A549 (cell line): Measurements from ENCODE around the gene KRTAP3-3. TPM values are rescaled to one million over a fixed set of nuclear protein-coding genes. Genes with fewer than 3 reads are reported as not detected.
A peak's percentile ranks its signal among the peaks of the same experiment; 100 is the strongest.

Experiments
- ATAC-seq, 2 experiments: fragments of 200-7000 bp in 1 of 2; fragments of >200 bp in 1 of 2; cut with Nextera tagmentation in 1 of 2; cut with Tn5 transposase in 1 of 2; 3 replicates each; pipeline versions ENCODE4 v1.8.0 to v1.9.1; 2018 to 2020; ENCODE audit warnings: mild to moderate bottlenecking in 1 of 2, moderate library complexity in 1 of 2
- CTCF ChIA-PET: fragments of 300-600 bp; sonication (Branson Sonifier 250); formaldehyde crosslinking; extraction: SDS; loops from one replicate; lab custom pipeline; 2021; ENCODE audit warnings: antibody characterized with exemption, inconsistent platforms; lab: Yijun Ruan, JAX
- POLR2A ChIA-PET: fragments of 350-600 bp; formaldehyde crosslinking; extraction: SDS; loops from one replicate; lab custom pipeline; 2021; ENCODE audit warnings: antibody characterized with exemption, inconsistent platforms; lab: Yijun Ruan, JAX
- DNase-seq, 2 experiments: peaks; one replicate each; pipeline versions ENCODE4 v3.0.0 to v3.0.0-alpha.2; 2011 to 2016; ENCODE audit warnings: low read depth in 1 of 2, low spot score in 1 of 2
- FAIRE-seq: peaks from 2 replicates; lab custom pipeline; 2011; peaks lifted over from hg19 to GRCh38; lab: Jason Lieb, UNC
- H3K27ac ChIP-seq, 2 experiments: fragments of >200 bp; sonication (Bioruptor Twin); formaldehyde crosslinking; 3 replicates each; pipeline ENCODE4 v1.5.1; 2016 to 2017
- H3K4me1 ChIP-seq: fragments of >200 bp; sonication (Bioruptor Twin); formaldehyde crosslinking; 3 replicates; pipeline ENCODE4 v1.6.1; 2016
- H3K4me2 ChIP-seq: fragments of >200 bp; sonication (Bioruptor Twin); formaldehyde crosslinking; 3 replicates; pipeline ENCODE4 v1.6.1; 2016
- H3K4me3 ChIP-seq: fragments of >200 bp; sonication (Bioruptor Twin); formaldehyde crosslinking; 3 replicates; pipeline ENCODE4 v1.5.1; 2016
- H3K9me3 ChIP-seq: fragments of >200 bp; sonication (Bioruptor Twin); formaldehyde crosslinking; 3 replicates; pipeline ENCODE4 v1.6.1; 2016
- BHLHE40 ChIP-seq: IDR thresholded peaks from 2 replicates; pipeline ENCODE4 v1.6.1; 2012; ENCODE audit warnings: low read depth, low read length, inconsistent platforms
- CEBPB ChIP-seq, 2 experiments: fragments of >200 bp in 1 of 2; sonication (Bioruptor Twin) in 1 of 2; formaldehyde crosslinking in 1 of 2; IDR thresholded peaks; 2 replicates each; pipeline ENCODE4 v1.6.1; 2012 to 2016
- ESRRA ChIP-seq: fragments of 150-350 bp; IDR thresholded peaks from 2 replicates; pipeline ENCODE4 v1.6.1; 2014; ENCODE audit warnings: mild to moderate bottlenecking, low read length, borderline replicate concordance
- FOSB ChIP-seq: fragments of 250-450 bp; sonication (Bioruptor Pico); IDR thresholded peaks from 2 replicates; pipeline ENCODE4 v1.5.0; 2020; ENCODE audit warnings: mild to moderate bottlenecking, moderate library complexity
- GATA3 ChIP-seq: IDR thresholded peaks from 2 replicates; pipeline ENCODE4 v1.6.1; 2012; ENCODE audit warnings: borderline replicate concordance
- HDAC2 ChIP-seq: fragments of 200-600 bp; sonication (generic); IDR thresholded peaks from 2 replicates; pipeline ENCODE4 v1.6.1; 2016
- HOXA7 ChIP-seq: fragments of 250-450 bp; sonication (Bioruptor Pico); IDR thresholded peaks from 2 replicates; pipeline ENCODE4 v1.5.0; 2020; ENCODE audit warnings: mild to moderate bottlenecking, moderate library complexity
- KDM1A ChIP-seq: fragments of 200-600 bp; sonication (generic); IDR thresholded peaks from 2 replicates; pipeline ENCODE4 v1.6.1; 2016; ENCODE audit warnings: low read depth, mild to moderate bottlenecking
- MAFK ChIP-seq: fragments of 450-650 bp; IDR thresholded peaks from 2 replicates; pipeline ENCODE4 v1.6.1; 2014; ENCODE audit not compliant: partially characterized antibody
- MAZ ChIP-seq: fragments of 150-350 bp; IDR thresholded peaks from 2 replicates; pipeline ENCODE4 v1.6.1; 2014; ENCODE audit warnings: antibody characterized with exemption, low read depth, low read length, borderline replicate concordance
- MYC ChIP-seq: IDR thresholded peaks from 2 replicates; pipeline ENCODE4 v1.6.1; 2012; ENCODE audit warnings: mild to moderate bottlenecking, inconsistent platforms, low read length, improper control_type of control experiment, borderline replicate concordance
- NFE2L2 ChIP-seq: fragments of 150-350 bp; conservative IDR thresholded peaks from 2 replicates; pipeline ENCODE4 v1.6.1; 2014; ENCODE audit warnings: low read length
- NR3C1 ChIP-seq: fragments of >200 bp; sonication (Bioruptor Twin); formaldehyde crosslinking; IDR thresholded peaks from 3 replicates; pipeline ENCODE4 v1.6.1; 2017
- POLR2A ChIP-seq: IDR thresholded peaks from 2 replicates; pipeline ENCODE4 v1.6.1; 2012; ENCODE audit warnings: mild to moderate bottlenecking, low read length
- RARB ChIP-seq: fragments of 250-450 bp; sonication (Bioruptor Pico); IDR thresholded peaks from 2 replicates; pipeline ENCODE4 v1.8.0; 2021; ENCODE audit warnings: mild to moderate bottlenecking, moderate library complexity
- RCOR1 ChIP-seq: fragments of 150-350 bp; IDR thresholded peaks from 2 replicates; pipeline ENCODE4 v1.6.1; 2014; ENCODE audit warnings: antibody characterized with exemption, low read length, low read depth
- RNF2 ChIP-seq: fragments of 200-600 bp; sonication (generic); IDR thresholded peaks from 2 replicates; pipeline ENCODE4 v1.6.1; 2016; ENCODE audit warnings: low read depth, mild to moderate bottlenecking, antibody characterized with exemption, moderate library complexity, borderline replicate concordance
- SMC3 ChIP-seq: fragments of >200 bp; sonication (Bioruptor Twin); formaldehyde crosslinking; IDR thresholded peaks from 3 replicates; pipeline ENCODE4 v1.6.1; 2018; ENCODE audit warnings: inconsistent platforms
- TFCP2L1 ChIP-seq: fragments of 250-450 bp; sonication (Bioruptor Pico); IDR thresholded peaks from 2 replicates; pipeline ENCODE4 v1.5.0; 2021; ENCODE audit warnings: mild to moderate bottlenecking
- ZC3H11A ChIP-seq: fragments of 450-650 bp; IDR thresholded peaks from 2 replicates; pipeline ENCODE4 v1.6.1; 2014; ENCODE audit warnings: antibody characterized with exemption, mild to moderate bottlenecking
- ZFP36 ChIP-seq: fragments of 450-650 bp; IDR thresholded peaks from 2 replicates; pipeline ENCODE4 v1.6.1; 2014; ENCODE audit warnings: borderline replicate concordance; ENCODE audit not compliant: partially characterized antibody
- ZSCAN20 ChIP-seq: fragments of 250-450 bp; sonication (Bioruptor Pico); IDR thresholded peaks from 2 replicates; pipeline ENCODE4 v1.8.0; 2022; ENCODE audit warnings: mild to moderate bottlenecking, moderate library complexity
- WGBS: methylation state at CpG from one replicate; pipeline ENCODE4 v1.1.6; 2017; ENCODE audit errors: missing lambda C conversion rate; 5-methylcytosine and 5-hydroxymethylcytosine counted together
- polyA plus RNA-seq, 4 experiments: library from polyadenylated mRNA; depleted of rRNA in 3 of 4; stranded (reverse); fragments of >200 nt; fragmentation: RNase III in 1 of 4; extraction: RNeasy Plus Mini Kit Qiagen cat#74134 plus additional on column Dnase treatment in 1 of 4; gene quantifications; 2 replicates in 3 of 4; 3 replicates in 1 of 4; pipeline ENCODE4 v1.2.3, GENCODE V29; 2011 to 2017
- TF ChIP-seq, protein P1 (sequence below): fragments of >200 bp; sonication (Bioruptor Twin); formaldehyde crosslinking; IDR thresholded peaks from 2 replicates; pipeline ENCODE4 v1.6.1; 2016
- TF ChIP-seq, protein P2 (sequence below): IDR thresholded peaks from 2 replicates; pipeline ENCODE4 v1.6.1; 2012
- TF ChIP-seq, protein P3 (sequence below): fragments of 250-450 bp; sonication (Bioruptor Pico); IDR thresholded peaks from 2 replicates; pipeline ENCODE4 v1.5.0; 2021; ENCODE audit warnings: mild to moderate bottlenecking, moderate library complexity, borderline replicate concordance
- TF ChIP-seq, protein P4 (sequence below): fragments of 250-450 bp; sonication (Bioruptor Pico); IDR thresholded peaks from 2 replicates; pipeline ENCODE4 v1.5.0; 2020; ENCODE audit warnings: low read depth, mild to moderate bottlenecking, moderate library complexity

The KRTAP3-3 gene
- polyA plus RNA-seq, 2 of the 4 experiments (the other 2 are of a cell fraction) = not detected

- 72% methylated on average over 6 of the region's 6 CpGs for WGBS
- Histone ChIP-seq H3K4me1 (peaks cover 18% of the 10 kb centered on the region; the same call in 2 of the 3 replicates), H3K9me3 (no peaks in the 10 kb centered on the region), H3K27ac (no peak overlapping the region), H3K4me3 (no peak overlapping the region), H3K4me2 (no peak overlapping the region)
- ChIA-PET CTCF (no interaction called here), POLR2A (no interaction called here)
- DNase-seq = no peak
- no peak for ATAC-seq
- peak; percentile 51 for FAIRE-seq
- no peak for TF ChIP-seq MAFK
- no peak for TF ChIP-seq RCOR1
- TF ChIP-seq SMC3 = no peak
- no peak for TF ChIP-seq TFCP2L1
- no peak for TF ChIP-seq ZC3H11A
- no peak for TF ChIP-seq HOXA7 (CRISPR knock-in tag)
- TF ChIP-seq RARB = no peak
- no peak for TF ChIP-seq MAZ
- TF ChIP-seq, protein P1, sequence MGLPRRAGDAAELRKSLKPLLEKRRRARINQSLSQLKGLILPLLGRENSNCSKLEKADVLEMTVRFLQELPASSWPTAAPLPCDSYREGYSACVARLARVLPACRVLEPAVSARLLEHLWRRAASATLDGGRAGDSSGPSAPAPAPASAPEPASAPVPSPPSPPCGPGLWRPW = no peak
- TF ChIP-seq BHLHE40 = no peak
- TF ChIP-seq, protein P2, sequence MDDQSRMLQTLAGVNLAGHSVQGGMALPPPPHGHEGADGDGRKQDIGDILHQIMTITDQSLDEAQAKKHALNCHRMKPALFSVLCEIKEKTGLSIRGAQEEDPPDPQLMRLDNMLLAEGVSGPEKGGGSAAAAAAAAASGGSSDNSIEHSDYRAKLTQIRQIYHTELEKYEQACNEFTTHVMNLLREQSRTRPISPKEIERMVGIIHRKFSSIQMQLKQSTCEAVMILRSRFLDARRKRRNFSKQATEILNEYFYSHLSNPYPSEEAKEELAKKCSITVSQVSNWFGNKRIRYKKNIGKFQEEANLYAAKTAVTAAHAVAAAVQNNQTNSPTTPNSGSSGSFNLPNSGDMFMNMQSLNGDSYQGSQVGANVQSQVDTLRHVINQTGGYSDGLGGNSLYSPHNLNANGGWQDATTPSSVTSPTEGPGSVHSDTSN = no peak
- no peak for TF ChIP-seq KDM1A
- TF ChIP-seq MYC = no peak
- no peak for TF ChIP-seq ZFP36
- TF ChIP-seq CEBPB (IDR thresholded peaks at IDR 0.05) = no peak
- TF ChIP-seq, protein P3, sequence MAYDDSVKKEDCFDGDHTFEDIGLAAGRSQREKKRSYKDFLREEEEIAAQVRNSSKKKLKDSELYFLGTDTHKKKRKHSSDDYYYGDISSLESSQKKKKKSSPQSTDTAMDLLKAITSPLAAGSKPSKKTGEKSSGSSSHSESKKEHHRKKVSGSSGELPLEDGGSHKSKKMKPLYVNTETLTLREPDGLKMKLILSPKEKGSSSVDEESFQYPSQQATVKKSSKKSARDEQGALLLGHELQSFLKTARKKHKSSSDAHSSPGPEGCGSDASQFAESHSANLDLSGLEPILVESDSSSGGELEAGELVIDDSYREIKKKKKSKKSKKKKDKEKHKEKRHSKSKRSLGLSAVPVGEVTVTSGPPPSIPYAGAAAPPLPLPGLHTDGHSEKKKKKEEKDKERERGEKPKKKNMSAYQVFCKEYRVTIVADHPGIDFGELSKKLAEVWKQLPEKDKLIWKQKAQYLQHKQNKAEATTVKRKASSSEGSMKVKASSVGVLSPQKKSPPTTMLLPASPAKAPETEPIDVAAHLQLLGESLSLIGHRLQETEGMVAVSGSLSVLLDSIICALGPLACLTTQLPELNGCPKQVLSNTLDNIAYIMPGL = no peak
- TF ChIP-seq ZSCAN20 (CRISPR knock-in tag) = no peak
- TF ChIP-seq NFE2L2 = no peak
Measured at GRCh38 chr17:41012326-41013120, 18.6 kb upstream of the KRTAP3-3 start.

DNA sequence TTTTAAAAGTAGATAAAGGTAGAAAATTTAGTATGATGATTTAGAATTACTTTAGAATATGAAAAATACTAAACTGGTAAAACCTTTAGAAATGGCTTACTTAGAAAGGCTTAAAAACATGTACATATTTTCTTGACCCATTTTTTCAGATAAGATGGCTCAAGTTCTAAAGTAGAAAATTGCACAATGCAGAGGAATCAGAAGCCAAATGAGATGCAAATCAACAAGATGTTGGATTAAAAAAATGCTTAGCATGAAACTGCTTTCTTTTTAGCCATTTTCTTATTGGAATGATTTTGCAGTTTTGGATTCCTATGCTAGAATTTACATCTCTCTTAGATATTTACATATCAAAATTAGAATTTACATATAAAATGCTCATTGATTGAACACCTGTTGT lies 16.5 kb upstream of the KRTAP3-3 start:
- Histone ChIP-seq H3K4me1 (peaks cover 18% of the 10 kb centered on the region; the same call in 2 of the 3 replicates), H3K9me3 (no peaks in the 10 kb centered on the region), H3K4me2 (no peak overlapping the region), H3K4me3 (no peak overlapping the region), H3K27ac (no peak overlapping the region)
- CTCF ChIA-PET = no interaction called here
- POLR2A ChIA-PET = no interaction called here
- ATAC-seq = no peak
- FAIRE-seq = peak; percentile 54
- TF ChIP-seq RNF2 = no peak
- TF ChIP-seq ESRRA = no peak
- no peak for TF ChIP-seq SMC3
- TF ChIP-seq ZSCAN20 (CRISPR knock-in tag) = no peak
- TF ChIP-seq, protein P4, sequence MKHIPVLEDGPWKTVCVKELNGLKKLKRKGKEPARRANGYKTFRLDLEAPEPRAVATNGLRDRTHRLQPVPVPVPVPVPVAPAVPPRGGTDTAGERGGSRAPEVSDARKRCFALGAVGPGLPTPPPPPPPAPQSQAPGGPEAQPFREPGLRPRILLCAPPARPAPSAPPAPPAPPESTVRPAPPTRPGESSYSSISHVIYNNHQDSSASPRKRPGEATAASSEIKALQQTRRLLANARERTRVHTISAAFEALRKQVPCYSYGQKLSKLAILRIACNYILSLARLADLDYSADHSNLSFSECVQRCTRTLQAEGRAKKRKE (CRISPR knock-in tag) = no peak
- TF ChIP-seq BHLHE40 = no peak
- TF ChIP-seq POLR2A = no peak
- no peak for TF ChIP-seq FOSB (CRISPR knock-in tag)
- no peak for TF ChIP-seq NR3C1
- no peak for TF ChIP-seq GATA3
- no peak for TF ChIP-seq HDAC2
- DNase-seq = no peak
